GM19397 (cell line): Measurements from ENCODE around the gene OMP.
A peak's percentile ranks its signal among the peaks of the same experiment; 100 is the strongest.
"Not testable (repeated sequence)": the region's sequence is repeated elsewhere in the genome, so short reads cannot be mapped to it uniquely, and the experiment has no call there.

Experiments used
- ATAC-seq: cut with Tn5 transposase; IDR thresholded peaks from one replicate; pipeline ENCODE4 v1.9.1; 2021; ENCODE audit warnings: mild to moderate bottlenecking, moderate library complexity; ENCODE audit not compliant: unreplicated experiment

Gene OMP

GRCh38 chr11:77102246-77103210, at the start of gene OMP:
TSS of gene OMP (plus strand) at chr11:77102840. CDS start at chr11:77102840, 0 bp downstream.
- ATAC-seq: no peak

GRCh38 chr11:77053217-77054015, 49.2 kb upstream of the OMP start:
- no peak for ATAC-seq

GRCh38 chr11:77054084-77054483, 48.6 kb upstream of the OMP start:
- no peak for ATAC-seq

- ATAC-seq: no peak
Measured at GRCh38 chr11:77055101-77055561, 47.5 kb upstream of the OMP start.

GRCh38 chr11:77055913-77056312, 46.7 kb upstream of the OMP start:
- ATAC-seq: no peak

GRCh38 chr11:77056814-77057402, 45.7 kb upstream of the OMP start:
- ATAC-seq: no peak

- no peak for ATAC-seq
Measured at GRCh38 chr11:77057938-77058474, 44.6 kb upstream of the OMP start.

- ATAC-seq: no peak
Measured at GRCh38 chr11:77058900-77059299, 43.7 kb upstream of the OMP start.

GRCh38 chr11:77059806-77060205, 42.8 kb upstream of the OMP start:
- no peak for ATAC-seq

GRCh38 chr11:77060234-77060633, 42.4 kb upstream of the OMP start:
- no peak for ATAC-seq

GRCh38 chr11:77061258-77061657, 41.4 kb upstream of the OMP start:
- not testable (repeated sequence) for ATAC-seq

- no peak for ATAC-seq
Measured at GRCh38 chr11:77062924-77063323, 39.7 kb upstream of the OMP start.

- ATAC-seq: no peak
Measured at GRCh38 chr11:77063407-77063806, 39.2 kb upstream of the OMP start.

- ATAC-seq: no peak
Measured at GRCh38 chr11:77063861-77064260, 38.8 kb upstream of the OMP start.

GRCh38 chr11:77064648-77065217, 37.9 kb upstream of the OMP start:
- ATAC-seq: no peak

- ATAC-seq: no peak
Measured at GRCh38 chr11:77065878-77066228, 36.8 kb upstream of the OMP start.

GRCh38 chr11:77066229-77067042, 36.2 kb upstream of the OMP start, which contains the start of gene CAPN5:
TSS of gene CAPN5 (plus strand) at chr11:77066971. CDS start at chr11:77084887, 17,916 bp downstream.
- peak; percentile 93 for ATAC-seq

- ATAC-seq: no peak
Measured at GRCh38 chr11:77067861-77068443, 34.7 kb upstream of the OMP start.
